Measurements from ENCODE around the gene DYDC2. TPM values are rescaled to one million over a fixed set of nuclear protein-coding genes. Genes with fewer than 3 reads are reported as not detected.
"Not testable (repeated sequence)": the region's sequence is repeated elsewhere in the genome, so short reads cannot be mapped to it uniquely, and the experiment has no call there.

DYDC2 gene, protein sequence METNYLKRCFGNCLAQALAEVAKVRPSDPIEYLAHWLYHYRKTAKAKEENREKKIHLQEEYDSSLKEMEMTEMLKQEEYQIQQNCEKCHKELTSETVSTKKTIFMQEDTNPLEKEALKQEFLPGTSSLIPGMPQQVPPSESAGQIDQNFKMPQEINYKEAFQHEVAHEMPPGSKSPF
- total RNA-seq: not detected in 2 replicates

DNA sequence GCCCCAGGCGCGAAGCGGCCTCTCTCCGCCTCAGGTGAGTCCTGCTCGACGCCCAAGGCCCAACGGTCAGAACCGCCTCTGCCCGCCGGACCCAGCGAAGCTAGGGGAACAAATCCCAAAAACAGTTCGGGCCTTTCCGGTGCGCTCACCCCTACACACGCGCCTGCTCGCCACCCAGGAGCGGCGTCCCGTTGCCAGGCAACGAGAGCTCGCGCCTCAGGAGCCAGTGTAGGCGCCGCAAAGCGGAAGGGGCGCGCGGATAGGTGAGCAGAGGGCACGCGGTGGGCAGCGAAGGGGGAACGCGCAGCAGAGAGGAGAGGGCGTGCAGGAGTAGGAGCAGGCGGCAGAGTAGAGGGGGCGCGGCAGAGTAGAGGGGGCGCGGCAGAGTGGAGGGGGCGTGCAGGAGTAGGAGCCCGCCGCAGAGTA lies at the start of gene DYDC2, which contains the start of gene DYDC1:
Gene DYDC2, plus strand, starts transcription at position 219 of the 426 bp plus-strand sequence. CDS start 5,663 bp downstream, outside the sequence.
Gene DYDC1, minus strand, starts transcription at position 193 of the 426 bp plus-strand sequence. CDS start 4,154 bp downstream, outside the sequence.
- DNase-seq (ENCODE audit: extremely low read depth, low read depth, low spot score): no peak

DNA sequence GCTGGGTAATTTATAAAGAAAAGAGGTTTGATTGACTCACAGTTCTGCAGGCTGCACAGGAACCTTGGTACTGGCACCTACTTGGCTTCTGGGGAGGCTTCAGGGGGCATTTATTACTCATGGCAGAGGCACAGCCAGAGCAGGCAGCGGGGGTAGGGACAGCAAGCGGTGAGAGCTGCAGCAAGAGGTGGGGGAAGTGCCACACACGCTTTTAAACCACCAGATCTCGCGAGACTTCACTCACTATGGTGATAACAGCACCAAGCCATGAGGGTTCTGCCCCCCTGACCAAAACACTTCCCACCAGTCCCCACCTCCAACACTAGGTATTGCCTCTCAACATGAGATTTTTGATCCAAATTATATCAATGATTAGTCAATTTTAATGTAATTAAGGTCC lies 43.1 kb upstream of the DYDC2 start:
- no peak for DNase-seq (ENCODE audit: extremely low read depth, low read depth, low spot score)

DNA sequence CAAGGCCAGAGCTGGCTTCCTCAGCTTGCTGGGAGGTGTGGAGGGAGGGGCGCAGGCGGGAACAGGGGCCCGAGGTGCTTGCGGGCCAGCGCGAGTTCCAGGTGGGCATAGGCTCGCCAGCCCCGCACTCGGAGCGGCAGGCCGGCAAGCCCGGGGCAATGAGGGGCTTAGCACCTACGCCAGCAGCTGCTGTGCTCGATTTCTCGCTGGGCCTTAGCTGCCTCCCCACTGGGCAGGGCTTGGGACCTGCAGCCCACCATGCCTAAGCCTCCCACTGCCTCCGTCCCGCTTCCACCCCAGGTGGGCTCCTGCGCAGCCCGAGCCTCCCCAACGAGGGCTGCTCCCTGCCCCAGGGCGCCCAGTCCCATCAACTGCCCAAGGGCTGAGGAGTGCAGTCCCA lies 41.2 kb upstream of the DYDC2 start:
- DNase-seq (ENCODE audit: extremely low read depth, low read depth, low spot score): no peak

DNA sequence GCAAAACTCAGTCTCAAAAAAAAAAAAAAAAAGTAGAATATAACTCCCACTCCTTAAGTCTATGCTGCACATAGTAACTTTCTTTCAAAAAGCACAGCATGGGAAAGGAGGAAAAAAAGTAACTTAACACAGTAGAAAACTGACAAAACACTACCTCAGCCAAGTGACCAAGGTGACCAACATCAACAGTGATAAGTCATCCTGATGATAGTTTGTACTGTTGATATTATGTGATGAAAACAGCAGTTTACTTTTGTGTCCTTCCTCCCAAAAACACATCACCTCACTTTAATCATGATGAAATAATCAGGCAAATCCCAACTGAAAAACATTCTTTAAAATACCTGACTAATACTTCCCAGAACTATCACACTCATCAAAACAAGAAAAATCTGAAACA lies 37.8 kb upstream of the DYDC2 start:
- DNase-seq (ENCODE audit: extremely low read depth, low read depth, low spot score): no peak

DNA sequence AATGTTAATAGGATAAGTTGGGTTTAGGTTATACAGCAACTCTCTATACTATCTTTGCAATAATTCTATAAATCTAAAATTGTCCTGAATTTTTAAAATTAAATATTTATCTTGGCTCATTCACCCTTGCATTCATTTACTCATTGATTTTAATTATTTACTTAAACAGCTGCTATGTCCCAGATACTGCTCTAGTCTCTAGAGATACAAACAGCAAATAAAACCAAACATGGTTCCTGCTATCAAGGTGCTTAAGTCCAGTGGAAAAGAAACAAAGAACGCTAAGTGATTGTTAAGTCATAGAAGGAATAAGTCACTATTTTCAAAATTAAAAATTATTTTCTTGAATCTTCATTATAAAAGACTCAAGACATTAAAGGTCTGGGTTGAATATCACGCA lies 37.3 kb upstream of the DYDC2 start:
- DNase-seq (ENCODE audit: extremely low read depth, low read depth, low spot score): no peak

DNA sequence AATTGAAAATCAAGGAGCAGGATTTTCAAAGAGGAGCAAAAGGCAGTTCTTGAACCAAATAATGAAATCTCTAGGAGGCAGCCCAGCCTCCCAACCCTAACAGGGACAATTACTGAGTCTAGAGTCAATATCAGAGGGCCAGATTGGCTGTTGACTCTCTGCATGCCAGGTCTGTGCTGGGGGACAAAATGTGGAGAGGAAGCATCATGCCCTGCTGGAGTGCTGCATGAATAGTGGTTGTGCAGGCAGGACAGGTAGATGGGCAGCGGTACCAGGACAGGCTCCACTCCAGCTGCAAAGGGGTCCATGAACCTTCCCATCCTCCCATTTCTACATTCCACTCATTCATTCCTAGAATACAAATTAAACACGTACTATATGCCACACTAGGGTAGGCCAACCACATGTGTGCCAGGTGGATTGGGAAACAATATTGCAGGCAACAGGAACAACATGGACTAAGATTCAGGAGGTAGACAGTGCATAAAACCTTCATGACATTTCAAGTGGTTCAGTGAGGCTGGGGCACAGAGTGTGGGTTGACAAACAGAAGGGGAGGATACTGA lies 36.8 kb upstream of the DYDC2 start:
- DNase-seq (ENCODE audit: extremely low read depth, low read depth, low spot score): no peak

DNA sequence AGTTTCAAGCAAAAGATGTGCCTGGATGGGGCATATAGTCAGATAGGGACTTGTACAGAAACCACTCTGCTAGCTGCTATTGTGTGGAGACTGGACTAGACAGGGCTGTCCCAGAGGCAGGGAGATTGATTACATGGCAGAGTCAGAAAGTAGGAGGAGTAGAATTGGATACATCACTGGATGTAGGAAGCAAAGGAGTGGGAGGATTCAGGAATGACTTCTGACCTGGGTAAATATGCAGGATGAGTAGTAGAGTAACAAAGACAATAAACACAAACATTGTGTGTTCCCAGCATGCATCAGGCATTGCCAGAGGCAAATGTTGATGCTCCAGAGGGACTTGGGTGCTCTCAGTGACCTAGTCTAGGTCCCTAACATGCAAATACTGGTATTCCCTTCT lies 36.2 kb upstream of the DYDC2 start:
- no peak for DNase-seq (ENCODE audit: extremely low read depth, low read depth, low spot score)

DNA sequence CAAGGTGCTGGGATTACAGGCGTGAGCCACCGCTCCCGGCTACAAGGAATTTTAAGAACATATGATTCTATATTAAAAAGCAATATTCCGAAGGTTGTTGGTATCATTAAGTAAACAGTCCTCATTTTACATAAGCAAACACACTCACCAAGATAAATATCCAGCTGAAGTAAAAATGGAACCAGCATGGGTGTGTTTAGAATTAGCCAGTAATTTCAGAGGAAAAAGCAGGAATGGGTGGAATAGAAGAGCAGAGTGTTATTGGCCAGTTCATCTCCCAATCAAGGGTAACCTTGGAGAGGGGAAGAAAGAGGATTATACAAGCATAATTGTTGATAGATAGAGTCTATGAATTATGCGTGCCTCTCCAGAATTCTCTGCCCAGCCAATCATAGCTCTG lies 35.4 kb upstream of the DYDC2 start:
- no peak for DNase-seq (ENCODE audit: extremely low read depth, low read depth, low spot score)

DNA sequence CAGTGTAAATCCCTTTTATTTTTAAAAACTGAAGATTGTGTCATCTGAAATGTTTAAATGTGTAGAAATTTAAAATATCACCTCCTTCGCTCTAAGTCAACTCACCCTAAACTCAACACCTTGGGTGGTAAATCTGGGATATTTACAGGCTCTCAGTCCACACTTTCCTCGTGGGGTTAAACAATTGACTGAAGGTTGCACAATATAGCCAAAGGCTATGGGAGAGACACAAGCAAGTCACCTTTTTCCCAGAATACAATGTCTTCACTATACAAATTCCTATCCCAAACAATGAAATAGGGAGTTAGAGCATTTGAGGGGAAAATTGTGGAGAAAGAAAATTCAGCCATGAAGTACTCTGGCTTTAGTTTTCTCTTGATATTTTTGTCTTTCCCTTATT lies 34.4 kb upstream of the DYDC2 start:
- DNase-seq (ENCODE audit: extremely low read depth, low read depth, low spot score): no peak

DNA sequence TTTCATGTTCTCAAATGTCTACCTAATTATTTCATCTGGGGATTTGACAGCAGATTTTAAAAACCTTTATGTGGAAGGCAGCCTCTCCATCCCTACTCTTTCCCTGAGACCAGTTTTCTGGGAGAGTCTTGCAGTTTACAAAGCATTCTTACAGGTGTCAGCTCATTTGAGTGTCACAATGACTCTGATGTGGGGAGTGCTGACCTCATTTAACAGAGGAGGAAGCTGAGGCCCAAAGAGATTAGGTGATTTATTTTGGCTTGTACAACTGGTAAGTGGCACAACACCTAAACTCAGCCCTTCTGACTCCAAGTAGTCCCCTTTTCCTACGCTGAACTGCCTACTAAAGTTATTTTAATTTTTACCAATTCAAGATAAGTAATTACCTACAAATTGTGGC lies 33.9 kb upstream of the DYDC2 start:
- DNase-seq (ENCODE audit: extremely low read depth, low read depth, low spot score): no peak

DNA sequence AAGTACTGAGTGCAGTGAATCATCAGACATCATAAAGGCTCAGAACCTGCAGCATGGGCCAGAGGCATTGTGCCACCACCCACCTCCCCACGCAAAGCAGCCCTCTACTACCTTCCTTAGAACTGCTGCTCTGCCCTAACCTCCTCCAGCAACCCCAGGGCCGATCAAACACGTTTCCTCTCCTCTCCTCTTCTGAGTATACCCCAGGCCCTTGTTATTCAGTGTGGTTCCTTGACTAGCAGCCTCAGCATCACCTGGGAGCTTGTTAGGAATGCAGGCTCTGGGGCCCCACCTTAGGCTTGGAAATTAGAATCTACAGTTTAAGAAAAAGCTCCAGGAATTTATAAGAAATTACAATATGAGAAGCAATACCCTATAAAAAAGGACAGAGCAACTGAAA lies 33.3 kb upstream of the DYDC2 start:
- no peak for DNase-seq (ENCODE audit: extremely low read depth, low read depth, low spot score)

DNA sequence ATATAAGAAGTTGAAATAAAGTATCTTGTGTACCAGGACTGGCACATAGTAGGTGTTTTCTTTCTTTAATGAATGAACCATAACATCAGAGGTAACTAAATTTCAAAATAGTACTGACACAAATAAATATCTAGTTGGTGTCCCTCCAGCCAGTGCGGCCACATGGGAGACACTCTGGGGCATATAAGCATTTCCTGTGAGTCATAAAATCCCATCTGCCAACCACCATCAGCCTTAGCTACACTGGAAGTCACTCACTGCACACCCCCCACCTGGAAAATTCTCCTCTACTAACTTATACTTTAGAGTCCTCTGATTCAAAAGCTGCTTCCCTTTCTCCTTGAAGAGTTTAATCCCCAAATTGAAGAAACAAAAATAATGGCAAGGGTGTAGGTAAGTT lies 32.5 kb upstream of the DYDC2 start:
- no peak for DNase-seq (ENCODE audit: extremely low read depth, low read depth, low spot score)

DNA sequence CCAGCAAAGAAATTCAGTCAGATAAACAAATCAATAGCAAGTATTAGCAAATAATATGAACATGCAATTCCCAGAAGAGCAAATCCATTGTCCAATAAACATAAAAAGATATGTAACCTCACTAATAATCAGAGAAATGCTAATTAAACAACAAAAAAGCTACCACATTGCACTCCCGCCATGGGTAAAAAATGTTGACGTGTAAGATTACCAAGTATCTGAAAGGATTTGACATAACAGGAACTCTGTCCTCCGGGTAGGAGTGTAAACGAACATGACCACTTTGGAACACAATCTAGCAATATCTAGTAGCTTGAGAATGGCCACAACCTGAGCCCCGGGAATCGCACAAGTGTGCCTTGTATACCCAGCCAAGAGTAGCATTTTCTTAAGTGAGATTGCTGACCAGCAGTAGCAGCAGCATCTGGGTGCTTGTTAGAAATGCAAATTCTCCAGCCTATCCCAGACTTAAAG lies 31.7 kb upstream of the DYDC2 start:
- DNase-seq (ENCODE audit: extremely low read depth, low read depth, low spot score): no peak

DNA sequence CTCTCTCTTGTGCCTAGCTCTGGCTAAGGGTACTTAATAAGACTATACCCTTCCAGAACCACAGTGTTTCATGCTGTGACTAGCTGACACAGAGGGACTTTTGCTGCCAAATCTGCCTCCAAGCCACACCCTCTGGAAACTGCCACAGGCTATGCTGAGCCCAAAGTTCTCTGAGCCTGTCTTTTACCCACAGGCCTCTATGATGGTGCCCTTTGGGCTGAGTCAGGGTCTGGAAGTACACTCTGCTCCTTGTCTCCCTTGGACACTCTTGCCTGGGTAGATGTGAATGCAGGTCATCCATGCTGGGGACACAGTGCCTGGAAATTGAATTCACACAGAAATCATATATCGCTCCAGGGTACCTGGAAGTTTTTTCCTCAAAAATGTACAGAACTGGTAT lies 22.6 kb upstream of the DYDC2 start:
- DNase-seq (ENCODE audit: extremely low read depth, low read depth, low spot score): no peak

DNA sequence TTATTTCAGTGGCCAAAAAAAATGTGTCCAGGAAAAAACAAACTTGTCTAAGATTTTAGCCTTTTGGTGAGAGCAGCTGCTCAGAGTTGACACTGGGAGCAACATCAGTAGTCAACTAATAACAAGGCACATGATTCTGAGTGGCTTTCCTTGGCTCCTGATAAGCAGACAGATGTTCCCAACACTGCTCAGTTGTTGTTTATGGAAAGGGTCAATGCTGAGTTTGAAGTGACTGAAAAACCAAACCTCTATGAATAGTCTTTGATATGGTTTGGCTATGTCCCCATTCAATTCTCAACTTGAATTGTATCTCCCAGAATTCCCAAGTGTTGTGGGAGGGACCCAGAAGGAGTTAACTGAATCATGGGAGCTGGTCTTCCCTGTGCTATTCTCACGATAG lies 12.3 kb upstream of the DYDC2 start:
- DNase-seq (ENCODE audit: extremely low read depth, low read depth, low spot score): no peak

DNA sequence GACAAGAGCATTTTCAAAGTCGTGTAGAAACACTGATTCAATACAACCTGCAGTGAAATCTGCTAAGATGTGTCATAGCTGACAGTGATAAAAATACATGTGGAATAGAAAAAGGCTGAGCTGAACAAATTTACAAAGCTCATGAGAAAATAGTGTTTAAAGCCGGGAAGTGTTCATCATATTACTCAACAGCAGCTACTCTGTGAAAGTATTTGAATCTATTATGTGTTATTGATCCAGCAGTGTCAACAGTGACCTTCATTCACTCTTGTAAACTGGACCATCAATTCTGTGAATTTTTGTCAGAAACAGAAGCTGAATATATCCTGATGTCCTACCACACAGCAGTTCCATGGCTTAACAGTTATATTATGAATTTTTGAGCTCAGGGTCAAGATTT lies 11.7 kb upstream of the DYDC2 start:
- no peak for DNase-seq (ENCODE audit: extremely low read depth, low read depth, low spot score)

DNA sequence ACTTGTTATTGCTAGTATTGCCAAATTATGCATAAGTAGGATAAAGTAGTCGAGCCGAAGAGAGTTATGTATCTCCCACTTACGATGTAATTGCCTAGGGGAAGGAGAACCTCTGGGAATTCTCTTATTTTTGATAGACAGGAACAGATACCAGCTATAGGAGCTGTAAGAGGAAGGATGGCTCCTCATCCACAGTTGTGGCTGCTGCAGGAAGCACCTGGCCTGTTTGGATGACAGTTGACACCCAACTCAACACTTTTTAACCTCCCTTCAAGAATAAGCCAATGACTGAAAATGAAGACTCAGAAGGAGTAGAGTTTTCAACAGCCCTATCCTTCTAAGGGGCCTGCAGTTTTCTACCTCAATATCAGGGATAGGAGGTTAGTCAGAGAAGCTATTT lies 6.3 kb upstream of the DYDC2 start:
- DNase-seq (ENCODE audit: extremely low read depth, low read depth, low spot score): no peak

DNA sequence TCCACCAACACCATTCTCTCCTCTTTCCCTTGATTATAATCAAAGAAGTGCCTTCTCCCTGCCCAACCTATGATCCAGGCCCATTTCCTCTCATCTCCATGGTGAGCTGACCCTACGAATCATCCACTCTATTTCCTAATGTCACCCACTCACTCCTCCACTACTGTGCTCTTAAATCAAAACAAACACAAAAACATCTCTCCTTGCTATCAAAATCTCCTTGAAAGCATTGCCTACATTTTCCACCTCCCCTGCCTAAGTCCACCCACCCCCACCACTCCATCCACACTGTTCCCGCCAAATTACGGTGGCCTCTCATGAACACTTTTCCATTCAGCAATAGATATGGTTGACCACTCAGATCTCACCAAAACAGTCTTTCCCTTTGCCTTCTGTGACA lies 5.4 kb upstream of the DYDC2 start:
- DNase-seq (ENCODE audit: extremely low read depth, low read depth, low spot score): no peak

DNA sequence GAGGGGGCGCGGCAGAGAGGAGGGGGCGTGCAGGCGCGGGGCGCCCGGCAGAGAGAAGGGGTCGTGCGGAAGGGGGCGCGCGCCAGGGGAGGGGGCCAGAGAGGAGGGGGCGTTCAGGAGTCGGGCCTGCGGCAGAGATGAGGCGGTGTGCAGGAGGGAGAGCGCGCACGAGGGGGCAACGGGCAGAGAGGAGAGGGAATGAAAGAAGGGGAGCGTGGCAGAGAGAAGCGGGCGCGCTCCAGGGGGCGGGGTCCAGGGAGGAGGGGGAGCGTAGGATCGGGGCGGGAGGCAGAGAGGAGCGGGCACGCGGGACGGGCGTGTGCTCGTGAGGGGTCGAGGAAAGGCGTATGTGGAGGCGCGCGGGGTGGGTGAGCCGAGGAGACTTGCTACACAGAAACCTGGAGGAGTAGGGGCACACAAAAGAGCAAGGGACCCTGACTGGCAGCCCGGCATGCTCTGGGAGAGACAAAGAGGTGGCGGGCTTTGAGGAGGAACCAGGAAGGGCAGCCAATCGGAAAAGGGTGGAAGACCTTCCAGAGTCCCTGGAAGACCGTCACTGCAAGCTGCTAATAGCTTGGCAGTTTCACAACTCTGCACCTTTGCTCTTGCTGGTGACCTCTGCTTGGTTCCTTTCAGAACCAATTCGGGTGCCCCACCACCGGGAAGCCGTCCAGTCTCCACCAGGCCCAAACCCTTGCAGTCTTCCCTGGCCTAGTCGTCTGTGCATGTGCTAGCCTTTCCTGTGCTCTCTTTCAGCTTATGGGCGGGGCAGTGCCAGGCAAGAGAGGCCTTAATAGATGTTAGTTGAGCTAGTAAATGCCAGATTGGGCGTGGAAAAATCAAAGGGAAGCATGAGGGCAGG lies 639 bp downstream of the DYDC2 start:
- DNase-seq (ENCODE audit: extremely low read depth, low read depth, low spot score): no peak

DNA sequence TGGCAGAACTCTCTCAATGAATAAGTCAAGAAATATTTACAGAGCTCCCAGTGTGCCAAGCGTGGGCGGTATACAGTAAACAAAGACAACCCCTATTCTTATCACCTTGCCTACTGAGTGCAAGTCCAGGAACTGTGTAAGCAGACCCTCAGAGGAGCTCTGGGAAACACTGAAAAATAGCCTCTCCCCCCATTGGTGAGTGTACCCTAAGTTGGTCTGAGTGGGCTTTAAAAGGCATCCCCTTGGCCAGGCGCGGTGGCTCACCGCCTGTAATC lies 1.2 kb downstream of the DYDC2 start:
- no peak for DNase-seq (ENCODE audit: extremely low read depth, low read depth, low spot score)

DNA sequence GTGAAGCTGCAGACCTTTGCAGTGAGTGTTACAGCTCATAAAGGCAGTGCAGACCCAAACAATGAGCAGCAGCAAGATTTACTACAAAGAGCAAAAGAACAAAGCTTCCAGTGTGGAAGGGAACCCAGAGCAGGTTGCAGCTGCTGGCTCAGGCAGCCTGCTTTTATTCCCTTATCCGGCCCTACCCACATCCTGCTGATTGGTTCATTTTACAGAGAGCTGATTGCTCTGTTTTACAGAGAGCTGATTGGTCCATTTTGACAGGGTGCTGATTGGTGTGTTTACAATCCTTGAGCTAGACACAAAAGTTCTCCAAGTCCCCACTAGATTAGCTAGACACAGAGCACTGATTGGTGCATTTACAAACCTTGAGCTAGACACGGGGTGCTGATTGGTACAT lies 2.3 kb downstream of the DYDC2 start:
- not testable (repeated sequence) for DNase-seq (ENCODE audit: extremely low read depth, low read depth, low spot score)

DNA sequence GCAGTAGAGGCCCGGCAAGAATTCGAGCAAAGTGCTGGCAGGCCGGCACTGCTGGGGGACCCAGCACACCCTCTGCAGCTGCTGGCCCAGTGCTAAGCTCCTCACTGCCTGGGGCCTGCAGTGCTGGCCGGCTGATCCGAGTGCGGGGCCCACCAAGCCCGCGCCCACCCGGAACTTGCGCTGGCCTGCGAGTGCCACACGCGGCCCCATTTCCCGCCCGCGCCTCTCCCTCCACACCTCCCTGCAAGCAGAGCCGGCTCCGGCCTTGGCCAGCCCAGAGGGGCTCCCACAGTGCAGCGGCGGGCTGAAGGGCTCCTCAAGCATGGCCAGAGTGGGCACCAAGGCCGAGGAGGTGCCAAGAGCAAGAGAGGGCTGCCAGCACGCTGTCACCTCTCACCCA lies 3.1 kb downstream of the DYDC2 start:
- no peak for DNase-seq (ENCODE audit: extremely low read depth, low read depth, low spot score)
